Sigmoid colon (tissue), 4 donors: Measurements from ENCODE around the gene TUBB1.

Experiments
- EP300 ChIP-seq, 4 donors: sonication (generic); formaldehyde crosslinking; IDR thresholded peaks; one replicate each; pipeline ENCODE4 v1.6.1; 2017; ENCODE audit warnings: antibody characterized with exemption in 4 of 4
- TF ChIP-seq, protein P1 (sequence below), 4 experiments: fragments of 450-650 bp in 3 of 4; fragments of 200-600 bp in 1 of 4; IDR thresholded peaks; one replicate each; pipeline ENCODE4 v1.5.1; 2016 to 2019; ENCODE audit warnings: antibody characterized with exemption in 4 of 4, mild to moderate bottlenecking in 3 of 4, moderate library complexity in 2 of 4

DNA sequence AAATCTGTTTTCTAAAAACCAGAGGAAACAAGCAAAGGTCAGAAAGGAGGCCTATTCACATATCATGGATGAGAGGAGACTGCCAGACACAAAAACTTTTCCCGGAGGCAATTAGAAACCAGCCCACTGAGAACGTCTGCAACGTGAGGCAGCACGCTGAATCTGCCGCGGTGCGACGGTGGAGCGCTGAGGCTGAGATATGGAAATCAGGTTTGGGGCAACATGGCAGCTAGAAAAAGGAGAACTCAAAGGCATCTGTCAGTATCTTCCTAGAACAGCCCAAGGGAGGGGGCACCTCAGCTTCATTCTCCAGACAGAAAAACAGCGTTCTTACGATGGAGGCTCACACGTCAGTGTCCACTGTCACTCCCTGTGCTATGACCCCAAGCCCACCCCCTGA, 18.2 kb downstream of the TUBB1 start:
- TF ChIP-seq EP300 (IDR thresholded peaks at IDR 0.05) = no peak
- TF ChIP-seq, protein P1, sequence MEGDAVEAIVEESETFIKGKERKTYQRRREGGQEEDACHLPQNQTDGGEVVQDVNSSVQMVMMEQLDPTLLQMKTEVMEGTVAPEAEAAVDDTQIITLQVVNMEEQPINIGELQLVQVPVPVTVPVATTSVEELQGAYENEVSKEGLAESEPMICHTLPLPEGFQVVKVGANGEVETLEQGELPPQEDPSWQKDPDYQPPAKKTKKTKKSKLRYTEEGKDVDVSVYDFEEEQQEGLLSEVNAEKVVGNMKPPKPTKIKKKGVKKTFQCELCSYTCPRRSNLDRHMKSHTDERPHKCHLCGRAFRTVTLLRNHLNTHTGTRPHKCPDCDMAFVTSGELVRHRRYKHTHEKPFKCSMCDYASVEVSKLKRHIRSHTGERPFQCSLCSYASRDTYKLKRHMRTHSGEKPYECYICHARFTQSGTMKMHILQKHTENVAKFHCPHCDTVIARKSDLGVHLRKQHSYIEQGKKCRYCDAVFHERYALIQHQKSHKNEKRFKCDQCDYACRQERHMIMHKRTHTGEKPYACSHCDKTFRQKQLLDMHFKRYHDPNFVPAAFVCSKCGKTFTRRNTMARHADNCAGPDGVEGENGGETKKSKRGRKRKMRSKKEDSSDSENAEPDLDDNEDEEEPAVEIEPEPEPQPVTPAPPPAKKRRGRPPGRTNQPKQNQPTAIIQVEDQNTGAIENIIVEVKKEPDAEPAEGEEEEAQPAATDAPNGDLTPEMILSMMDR (IDR thresholded peaks at IDR 0.05) = no peak
